Measurements from ENCODE around the gene PHRF1. TPM values are rescaled to one million over a fixed set of nuclear protein-coding genes. Genes with fewer than 3 reads are reported as not detected.
"Not testable (repeated sequence)": the region's sequence is repeated elsewhere in the genome, so short reads cannot be mapped to it uniquely, and the experiment has no call there.

Gene PHRF1
- total RNA-seq, 1 experiment from 2014 or later, result 31.8 TPM

DNA sequence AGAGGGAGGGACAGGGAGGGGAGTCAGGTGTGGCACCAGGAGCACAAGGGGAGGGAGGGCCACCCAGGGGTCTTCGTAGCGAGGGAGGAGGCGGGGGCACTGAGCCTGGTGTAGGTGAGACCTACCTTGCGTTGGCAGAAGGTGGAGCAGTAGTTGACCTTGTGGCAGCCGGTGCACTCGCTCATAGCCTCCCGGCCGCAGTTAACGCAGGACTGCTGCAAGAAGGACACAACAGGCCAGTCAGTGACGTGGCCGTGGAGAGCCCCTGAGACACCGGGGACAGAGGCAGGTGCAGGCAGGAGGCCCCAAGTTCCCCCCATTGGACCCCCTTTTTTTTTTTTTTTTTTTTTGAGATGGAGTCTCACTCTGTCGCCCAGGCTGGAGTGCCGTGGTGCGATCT, 77.6 kb downstream of the PHRF1 start:
- intact Hi-C loops (cut with micrococcal nuclease), result no loop called here
- BruUV-seq (replicated peaks), result no TSS peak
- no peaks in the 10 kb centered on the region for H3K9me3 Mint-ChIP-seq (ENCODE audit: unreplicated experiment)
- no peak overlapping the region for H3K27ac Mint-ChIP-seq (ENCODE audit: low read depth, unreplicated experiment)
- CTCF ChIA-PET, result no interaction called here
- H3K27me3 Mint-ChIP-seq (ENCODE audit: insufficient read depth, unreplicated experiment), result no peaks in the 10 kb centered on the region
- H3K4me3 Mint-ChIP-seq (ENCODE audit: unreplicated experiment), result no peak overlapping the region
- peaks cover 86% of the 10 kb centered on the region for H3K36me3 Mint-ChIP-seq (ENCODE audit: insufficient read depth, unreplicated experiment)
- TF ChIP-seq, protein P1, sequence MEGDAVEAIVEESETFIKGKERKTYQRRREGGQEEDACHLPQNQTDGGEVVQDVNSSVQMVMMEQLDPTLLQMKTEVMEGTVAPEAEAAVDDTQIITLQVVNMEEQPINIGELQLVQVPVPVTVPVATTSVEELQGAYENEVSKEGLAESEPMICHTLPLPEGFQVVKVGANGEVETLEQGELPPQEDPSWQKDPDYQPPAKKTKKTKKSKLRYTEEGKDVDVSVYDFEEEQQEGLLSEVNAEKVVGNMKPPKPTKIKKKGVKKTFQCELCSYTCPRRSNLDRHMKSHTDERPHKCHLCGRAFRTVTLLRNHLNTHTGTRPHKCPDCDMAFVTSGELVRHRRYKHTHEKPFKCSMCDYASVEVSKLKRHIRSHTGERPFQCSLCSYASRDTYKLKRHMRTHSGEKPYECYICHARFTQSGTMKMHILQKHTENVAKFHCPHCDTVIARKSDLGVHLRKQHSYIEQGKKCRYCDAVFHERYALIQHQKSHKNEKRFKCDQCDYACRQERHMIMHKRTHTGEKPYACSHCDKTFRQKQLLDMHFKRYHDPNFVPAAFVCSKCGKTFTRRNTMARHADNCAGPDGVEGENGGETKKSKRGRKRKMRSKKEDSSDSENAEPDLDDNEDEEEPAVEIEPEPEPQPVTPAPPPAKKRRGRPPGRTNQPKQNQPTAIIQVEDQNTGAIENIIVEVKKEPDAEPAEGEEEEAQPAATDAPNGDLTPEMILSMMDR (IDR thresholded peaks at IDR 0.05; ENCODE audit: unreplicated experiment), result no peak
- H3K4me1 Mint-ChIP-seq (ENCODE audit: insufficient read depth, unreplicated experiment), result no peaks in the 10 kb centered on the region
- DNase-seq (ENCODE audit: unreplicated experiment), result no peak
- POLR2A ChIA-PET, result no interaction called here

DNA sequence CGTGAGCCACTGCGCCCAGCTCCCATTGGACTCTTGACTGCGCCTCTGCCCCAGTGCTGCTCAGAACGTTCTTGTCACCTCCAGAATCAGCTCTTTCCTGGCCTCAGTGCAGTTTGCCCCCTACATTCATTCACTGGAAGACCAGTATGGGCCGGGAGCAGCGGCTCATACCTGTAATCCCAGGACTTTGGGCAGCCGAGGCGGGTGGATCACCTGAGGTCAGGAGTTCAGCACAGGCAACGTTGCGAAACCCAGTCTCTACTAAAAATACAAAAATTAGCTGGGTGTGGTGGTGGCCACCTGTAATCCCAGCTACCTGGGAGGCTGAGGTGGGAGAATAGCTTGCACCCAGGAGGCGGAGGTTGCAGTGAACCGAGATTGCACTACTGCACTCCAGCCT, 78.2 kb downstream of the PHRF1 start:
- H3K4me3 Mint-ChIP-seq (ENCODE audit: unreplicated experiment); CTCF ChIA-PET; DNase-seq (ENCODE audit: unreplicated experiment); BruUV-seq (replicated peaks); H3K4me1 Mint-ChIP-seq (ENCODE audit: insufficient read depth, unreplicated experiment); intact Hi-C loops (cut with micrococcal nuclease); H3K27ac Mint-ChIP-seq (ENCODE audit: low read depth, unreplicated experiment); H3K27me3 Mint-ChIP-seq (ENCODE audit: insufficient read depth, unreplicated experiment); H3K9me3 Mint-ChIP-seq (ENCODE audit: unreplicated experiment): not testable (repeated sequence)
- POLR2A ChIA-PET, result interaction anchor here (0.6 to 0.7 kb wide), 2 partner anchors 86 to 107 kb away, joined by 3 read pairs; no protein-coding TSS in a partner anchor
- peaks cover 86% of the 10 kb centered on the region for H3K36me3 Mint-ChIP-seq (ENCODE audit: insufficient read depth, unreplicated experiment)

DNA sequence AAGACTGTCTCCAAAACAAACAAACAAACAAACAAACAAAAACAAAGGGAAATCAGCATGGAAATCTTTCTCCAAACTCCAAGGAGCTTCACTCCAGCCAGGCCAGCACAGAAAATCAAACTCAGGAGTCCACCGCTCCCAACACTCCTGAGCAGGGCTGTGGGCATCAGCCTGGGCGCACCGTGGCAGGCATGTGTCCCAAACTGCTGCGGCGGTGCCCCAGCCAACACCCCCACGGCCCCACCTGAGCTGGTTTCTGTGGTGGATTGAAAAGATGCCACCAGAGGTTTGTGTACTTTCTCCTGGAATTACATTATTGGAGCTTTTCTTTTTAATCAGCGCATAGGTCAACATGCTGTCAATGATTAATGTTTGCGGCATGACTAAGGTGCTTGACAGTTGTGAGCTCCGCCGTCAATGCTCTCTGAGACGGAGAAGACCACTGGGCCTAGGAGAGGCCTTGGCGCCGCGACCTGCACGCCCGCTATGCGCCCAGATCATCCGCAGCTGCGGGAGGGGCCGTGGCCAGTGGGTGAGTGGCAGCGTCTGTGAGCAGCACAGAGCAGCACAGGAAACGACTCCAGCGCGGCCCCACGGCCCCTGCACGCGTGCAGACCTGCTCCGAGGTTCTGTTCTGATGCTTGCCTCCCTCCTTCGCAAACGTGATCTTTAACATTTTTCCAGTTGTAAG, 78.9 kb downstream of the PHRF1 start:
- Mint-ChIP-seq H3K27ac (ENCODE audit: low read depth, unreplicated experiment) (no peak overlapping the region), H3K4me3 (ENCODE audit: unreplicated experiment) (no peak overlapping the region), H3K4me1 (ENCODE audit: insufficient read depth, unreplicated experiment) (no peaks in the 10 kb centered on the region), H3K36me3 (ENCODE audit: insufficient read depth, unreplicated experiment) (peaks cover 85% of the 10 kb centered on the region), H3K9me3 (ENCODE audit: unreplicated experiment) (no peaks in the 10 kb centered on the region), H3K27me3 (ENCODE audit: insufficient read depth, unreplicated experiment) (no peaks in the 10 kb centered on the region)
- no TSS peak for BruUV-seq (replicated peaks)
- ChIA-PET POLR2A (interaction anchor here (0.6 to 0.7 kb wide), 3 partner anchors 71 to 106 kb away, joined by 3 read pairs; no protein-coding TSS in a partner anchor), CTCF (interaction anchor here (0.6 kb wide), 1 partner anchor 55 kb away, joined by 3 read pairs; no protein-coding TSS in a partner anchor)
- intact Hi-C loops (cut with micrococcal nuclease), result no loop called here
- TF ChIP-seq, protein P1 (IDR thresholded peaks at IDR 0.05; ENCODE audit: unreplicated experiment), result no peak
- DNase-seq (ENCODE audit: unreplicated experiment), result no peak

DNA sequence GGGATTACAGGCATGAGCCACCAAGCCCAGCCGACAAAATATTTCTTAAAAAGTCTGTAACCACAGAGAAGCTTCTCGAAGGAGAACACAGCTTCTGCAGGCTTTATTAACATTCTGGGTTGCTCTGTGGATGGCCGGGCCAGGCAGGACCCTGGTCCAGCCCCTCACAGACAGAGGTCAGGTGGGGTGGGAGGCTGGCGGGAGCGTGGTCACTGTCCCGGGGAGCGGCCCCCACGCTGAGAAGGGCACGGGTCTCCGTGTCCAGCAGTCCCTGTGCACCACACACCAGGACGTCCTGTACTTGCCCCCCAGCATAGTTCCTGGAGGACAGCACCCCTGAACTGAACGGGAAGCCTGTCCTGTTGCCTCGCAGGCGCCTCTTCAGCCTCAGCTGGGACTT, 80.2 kb downstream of the PHRF1 start:
- H3K36me3 Mint-ChIP-seq (ENCODE audit: insufficient read depth, unreplicated experiment), result peaks cover 72% of the 10 kb centered on the region
- CTCF ChIA-PET, result no interaction called here
- no peak overlapping the region for H3K27ac Mint-ChIP-seq (ENCODE audit: low read depth, unreplicated experiment)
- no peaks in the 10 kb centered on the region for H3K27me3 Mint-ChIP-seq (ENCODE audit: insufficient read depth, unreplicated experiment)
- no peak for DNase-seq (ENCODE audit: unreplicated experiment)
- H3K4me1 Mint-ChIP-seq (ENCODE audit: insufficient read depth, unreplicated experiment), result no peaks in the 10 kb centered on the region
- BruUV-seq (replicated peaks), result no TSS peak
- H3K9me3 Mint-ChIP-seq (ENCODE audit: unreplicated experiment), result no peaks in the 10 kb centered on the region
- no peak overlapping the region for H3K4me3 Mint-ChIP-seq (ENCODE audit: unreplicated experiment)
- TF ChIP-seq, protein P1 (IDR thresholded peaks at IDR 0.05; ENCODE audit: unreplicated experiment), result no peak
- POLR2A ChIA-PET, result no interaction called here
- intact Hi-C loops (cut with micrococcal nuclease), result no loop called here
